Activated CD4-positive, alpha-beta T cell treated with anti-CD3 and anti-CD28 coated beads for 4 hours (primary cell): ENCODE measurements around the gene TFEB.

Source experiments
- DNase-seq, 2 donors: peaks; one replicate each; pipeline ENCODE4 v3.0.0-alpha.2; 2020

TFEB gene

DNA sequence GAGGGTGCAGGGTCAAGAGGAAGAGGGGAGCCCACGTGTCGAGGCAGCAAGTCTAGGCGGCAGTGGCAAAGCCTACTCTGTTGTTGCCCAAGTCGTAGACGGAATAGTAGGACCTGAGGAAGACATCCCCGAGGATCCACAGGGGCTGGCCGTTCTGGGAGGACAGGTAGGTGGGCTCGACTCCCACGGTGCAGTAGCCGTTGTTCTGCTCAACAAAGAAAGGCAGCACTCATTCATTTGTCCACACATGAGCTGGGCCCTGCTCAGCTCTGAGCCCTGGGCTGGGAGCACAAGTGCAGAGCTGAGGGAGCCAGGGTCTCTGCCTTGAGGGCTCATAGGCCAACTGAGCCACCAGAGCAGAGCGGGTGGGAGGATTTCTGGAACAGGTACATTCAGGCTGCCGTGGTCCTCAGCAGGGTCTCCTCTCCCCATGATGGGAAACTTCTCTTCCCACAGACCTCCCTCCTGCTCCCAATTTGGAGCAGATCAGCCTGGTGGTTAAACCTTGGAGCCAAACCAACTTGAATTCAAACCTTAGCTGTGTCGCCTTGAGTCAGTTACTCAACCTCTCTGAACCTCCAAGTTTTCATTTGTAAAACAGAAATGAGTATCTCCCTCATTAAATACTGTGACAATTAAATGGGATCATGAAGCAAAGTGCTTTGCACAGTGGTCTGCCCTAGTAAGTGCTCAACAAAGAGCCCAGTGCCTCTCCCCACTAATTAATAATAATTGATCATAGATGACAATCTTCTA is 1.6 kb upstream of the TFEB start:
- no peak for DNase-seq

DNA sequence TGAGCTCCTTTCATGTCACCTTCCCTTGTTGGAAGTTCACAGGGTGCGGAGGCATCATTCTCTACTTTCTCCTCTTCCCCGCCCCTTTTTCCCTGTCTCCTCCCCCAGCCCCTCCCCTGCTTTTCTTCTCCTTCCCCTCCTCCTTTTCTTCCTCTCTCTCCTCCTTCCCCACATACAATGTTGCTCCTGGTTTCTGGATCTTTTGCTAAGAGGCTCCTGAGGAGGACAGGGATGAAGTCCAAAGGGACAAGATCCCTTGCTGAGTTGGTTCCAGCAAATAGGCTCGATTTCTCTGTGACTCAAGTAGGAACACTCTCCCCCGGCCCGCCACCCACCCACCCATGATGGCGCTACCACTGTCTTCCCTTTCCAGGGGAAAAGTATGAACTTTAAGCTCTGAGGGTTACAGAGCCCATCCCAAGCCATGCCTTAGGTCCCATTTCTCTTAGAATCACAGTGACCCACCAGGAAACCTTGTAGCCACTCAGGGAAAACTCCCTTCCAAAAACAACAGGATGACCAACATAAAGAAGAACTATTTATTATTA is 852 bp upstream of the TFEB start:
- no peak for DNase-seq

DNA sequence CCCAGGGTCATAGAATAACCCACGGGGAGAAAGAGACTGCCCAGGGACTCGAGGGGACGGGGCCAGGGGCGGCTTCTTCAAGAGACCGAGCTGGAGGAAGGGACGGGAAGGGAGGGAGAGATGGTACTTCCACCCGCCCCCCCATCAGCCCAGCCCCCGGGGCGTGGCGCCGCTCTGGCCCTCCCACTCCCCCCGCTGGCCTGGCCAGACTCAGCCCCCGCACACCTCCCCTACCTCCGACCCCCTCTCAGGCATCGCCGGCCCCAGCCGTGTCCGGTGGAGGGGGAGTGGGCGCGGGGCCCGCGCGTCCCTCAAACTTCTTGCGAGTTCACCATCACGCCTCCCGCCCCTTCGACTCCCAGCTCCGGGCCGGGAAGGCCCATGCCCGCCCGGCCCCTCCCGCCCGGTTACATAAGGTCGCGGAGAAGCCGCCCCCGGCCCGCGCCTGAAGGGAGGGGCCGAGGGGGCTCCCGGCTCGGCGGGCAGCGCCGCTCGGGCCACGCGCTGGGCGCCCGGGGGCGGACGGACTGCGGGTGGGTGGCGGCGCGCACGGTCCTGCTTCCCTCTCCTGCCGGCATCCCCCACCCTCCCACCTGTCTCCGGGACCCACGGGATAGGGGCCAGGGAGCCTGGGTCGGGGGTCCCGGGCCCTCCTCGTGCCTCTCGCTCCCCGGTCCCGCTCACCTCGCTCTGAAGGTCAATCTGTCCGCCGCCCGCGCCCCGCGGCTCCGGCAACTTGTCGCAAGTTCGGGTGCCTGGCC is 562 bp downstream of the TFEB start:
- DNase-seq = peak; percentile 64 to 69

DNA sequence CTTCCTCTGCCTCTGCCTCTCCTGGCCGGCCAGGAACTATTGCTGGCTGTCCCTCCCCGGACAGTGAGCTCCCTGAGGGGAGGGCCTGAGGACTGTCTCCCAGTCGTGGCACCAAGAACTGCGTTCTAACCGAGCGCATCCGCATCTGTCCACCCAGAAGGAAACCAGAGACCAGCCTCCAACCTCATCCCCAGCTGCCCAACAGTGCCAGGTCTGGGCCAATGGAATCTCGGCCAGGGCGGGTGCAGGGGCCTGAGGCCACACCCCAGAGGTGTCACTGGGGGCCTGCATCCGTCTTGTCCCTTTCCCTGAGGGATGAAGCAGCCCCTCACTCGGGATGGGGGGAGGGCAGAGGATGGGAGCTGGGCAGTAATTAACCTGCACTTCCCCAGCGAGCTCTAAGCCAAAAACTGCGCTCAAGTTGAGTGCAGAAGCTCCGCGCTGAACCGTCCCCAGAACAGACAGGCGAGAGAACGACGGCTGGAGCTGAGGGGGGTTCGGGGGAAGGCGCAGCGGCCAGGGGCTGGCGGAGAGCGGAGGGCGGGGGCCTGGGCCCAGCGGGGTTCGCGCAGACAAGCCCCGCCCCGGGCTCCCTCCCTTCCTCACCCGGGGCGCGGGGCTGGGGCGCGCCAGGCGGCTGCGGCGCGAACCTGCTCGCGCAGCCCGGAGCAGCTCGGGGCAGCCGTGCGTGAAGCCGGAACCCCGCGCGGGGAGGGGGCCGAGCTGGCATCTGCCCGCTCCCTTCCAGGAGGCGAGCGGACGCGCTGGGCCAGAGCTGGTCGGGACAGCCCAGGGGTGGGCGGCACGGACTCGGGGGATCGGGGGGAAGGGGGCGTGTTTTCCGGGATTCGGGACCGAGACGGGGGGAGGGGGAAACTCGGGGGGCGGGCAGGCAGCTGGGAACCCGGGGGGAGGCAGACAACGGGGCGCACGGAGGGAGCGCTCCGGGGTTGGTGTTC is 1.4 kb downstream of the TFEB start:
- peak; percentile 59 to 63 for DNase-seq

DNA sequence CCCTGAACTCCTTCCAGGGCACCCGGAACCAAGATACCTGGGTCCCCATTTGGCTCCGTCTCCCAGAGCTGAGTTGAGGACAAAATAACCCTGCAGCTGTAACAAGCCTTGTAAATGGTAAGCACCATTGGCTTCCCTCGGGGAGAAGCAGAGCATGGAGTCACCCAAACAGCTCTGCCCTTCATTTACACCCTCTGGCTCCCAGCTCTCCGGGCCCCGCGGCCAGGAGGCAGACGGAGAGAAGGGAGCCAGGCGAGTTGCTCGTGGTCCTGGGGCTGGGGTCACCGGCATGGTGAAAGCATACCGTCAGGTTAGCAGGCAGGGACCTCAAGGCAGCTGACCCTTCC is 2.1 kb downstream of the TFEB start:
- no peak for DNase-seq

DNA sequence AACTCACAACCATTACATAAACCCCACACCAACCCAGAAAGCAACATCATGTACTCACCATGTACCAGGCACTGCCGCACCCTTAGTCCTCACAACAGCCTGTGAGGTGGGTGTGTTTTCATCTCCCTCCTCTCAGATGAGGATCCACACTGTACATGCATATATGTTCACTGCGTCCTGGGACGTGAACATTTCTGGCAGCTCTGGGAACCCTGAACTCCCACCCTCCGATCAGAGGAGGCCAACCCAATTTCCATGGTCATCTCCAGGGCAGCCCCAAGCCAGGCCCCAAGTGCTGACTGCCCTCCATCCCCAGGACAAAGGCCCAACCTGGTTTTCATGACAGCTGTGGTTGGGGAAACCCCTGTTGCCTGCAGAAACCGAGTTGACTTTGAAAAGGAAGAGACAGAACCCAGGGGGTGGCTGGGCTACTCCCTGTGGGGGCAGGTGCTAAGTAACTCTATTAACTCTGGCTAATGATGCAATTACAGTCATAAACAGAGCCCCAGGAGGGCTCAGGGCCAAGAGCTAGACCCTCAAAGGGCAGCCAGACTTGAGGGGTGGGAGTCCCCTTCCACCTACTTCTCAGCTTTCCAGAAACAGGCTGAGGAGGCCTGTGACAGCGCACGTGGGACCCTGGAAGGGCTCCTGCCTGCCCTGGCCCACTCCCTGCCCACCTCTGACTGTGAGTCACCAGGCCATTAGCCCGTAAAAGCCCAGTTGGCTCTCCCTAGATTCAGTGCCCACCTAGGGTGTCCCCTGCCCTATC is 2.6 kb downstream of the TFEB start:
- peak; percentile 52 to 61 for DNase-seq

DNA sequence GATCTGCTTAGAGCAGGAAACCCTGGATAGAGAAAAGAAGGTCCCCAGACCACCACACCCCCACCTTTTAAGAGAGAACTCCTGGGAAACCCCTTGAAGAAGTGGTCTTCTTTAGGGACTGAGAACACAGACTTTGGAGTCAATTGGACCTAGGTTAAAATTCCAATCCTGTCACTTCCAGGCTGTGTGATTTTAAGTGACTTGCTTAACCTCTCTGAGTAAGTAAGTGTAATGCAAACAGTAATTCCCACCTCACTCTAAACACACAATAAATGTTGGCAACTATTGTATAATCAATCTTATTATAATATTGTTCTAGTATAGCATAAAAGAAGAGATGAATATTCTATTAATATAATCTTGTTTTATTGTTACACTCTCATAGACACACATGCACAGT is 3.3 kb downstream of the TFEB start:
- no peak for DNase-seq

DNA sequence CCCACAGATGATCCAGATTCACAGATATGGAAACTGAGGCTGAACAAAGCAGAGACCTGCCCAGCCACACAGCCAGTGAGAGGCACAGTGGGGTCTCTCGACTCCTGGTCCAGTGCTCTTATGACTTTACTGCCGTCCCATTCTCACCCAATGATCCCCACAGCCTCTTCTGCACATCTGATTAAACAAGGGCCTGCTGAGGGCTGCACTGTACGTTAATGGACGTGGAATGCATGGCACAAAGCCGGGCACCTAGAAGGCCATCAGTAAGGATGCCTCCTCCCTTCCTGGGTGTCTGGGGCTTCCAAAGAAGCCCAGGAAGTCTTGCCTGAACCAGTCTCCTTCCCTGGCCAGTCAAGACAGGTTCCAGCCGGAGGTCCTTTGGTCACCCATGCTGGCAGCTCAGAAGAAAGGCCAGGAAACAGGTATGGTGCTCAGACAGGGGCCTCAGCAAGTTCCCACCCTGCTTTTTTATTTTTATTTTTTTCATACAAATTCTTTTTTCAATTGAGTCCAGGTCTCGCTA is 3.8 kb downstream of the TFEB start:
- DNase-seq = no peak

DNA sequence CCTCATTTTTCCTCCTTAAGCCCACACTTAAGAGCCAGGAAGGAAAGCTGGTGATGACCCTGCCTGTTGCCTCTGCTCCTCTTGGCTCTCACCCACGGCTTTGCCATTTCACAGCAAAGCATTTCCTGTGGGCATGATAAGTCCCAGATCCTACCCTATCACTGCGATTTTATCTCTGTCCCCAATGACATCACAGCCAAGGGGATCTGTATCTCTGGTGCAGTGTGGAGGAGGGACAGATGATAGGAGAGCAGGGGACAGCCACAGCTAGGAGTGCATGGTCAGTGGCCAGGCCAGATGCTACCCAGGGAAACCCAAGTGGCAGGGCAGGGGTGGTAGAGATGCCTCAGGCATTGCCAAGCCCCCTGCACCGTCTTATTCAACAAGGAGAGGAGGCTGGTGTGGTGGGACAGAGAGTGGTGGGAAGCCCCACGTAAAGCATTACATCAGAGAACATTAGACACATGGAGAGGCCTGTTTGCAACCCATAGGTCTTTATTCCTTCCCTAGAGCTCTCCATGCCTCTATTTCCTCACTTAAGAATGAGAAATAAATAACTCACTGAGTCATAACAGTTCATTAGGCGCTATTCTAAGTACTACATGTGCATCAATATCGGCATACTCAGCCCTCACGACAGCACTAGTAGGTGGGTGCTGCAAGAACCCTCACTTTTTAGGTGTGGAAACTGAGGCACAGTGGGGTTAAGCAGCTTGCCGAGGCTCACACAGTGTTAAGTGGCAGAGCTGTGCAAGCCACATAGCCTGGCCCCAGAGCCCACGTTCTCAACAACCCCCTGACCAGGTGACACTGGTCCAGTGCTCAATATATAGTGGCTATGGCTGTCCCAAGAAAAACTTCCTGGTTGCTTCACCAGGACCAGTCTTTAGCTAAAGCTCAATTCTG is 4.6 kb downstream of the TFEB start:
- DNase-seq = no peak

DNA sequence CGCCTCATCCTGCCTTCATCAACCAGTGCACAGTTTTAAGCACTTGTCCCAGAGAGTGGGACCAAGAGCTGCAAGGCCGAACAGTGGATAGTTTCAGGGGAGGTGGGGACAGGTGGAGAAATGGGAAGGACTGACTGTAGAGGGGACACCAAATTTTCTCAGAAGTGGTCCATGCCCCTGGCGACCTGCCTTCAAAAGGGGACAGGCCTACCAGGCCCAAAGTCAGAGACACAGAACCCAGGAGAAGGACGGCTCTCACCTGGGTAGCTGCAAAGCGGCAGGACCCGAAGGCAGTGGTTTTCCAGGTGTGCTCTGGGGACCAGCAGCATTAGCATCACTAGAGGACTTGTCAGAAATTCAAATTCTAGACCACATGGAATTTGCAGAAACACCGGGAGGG is 5.8 kb downstream of the TFEB start:
- DNase-seq = no peak

DNA sequence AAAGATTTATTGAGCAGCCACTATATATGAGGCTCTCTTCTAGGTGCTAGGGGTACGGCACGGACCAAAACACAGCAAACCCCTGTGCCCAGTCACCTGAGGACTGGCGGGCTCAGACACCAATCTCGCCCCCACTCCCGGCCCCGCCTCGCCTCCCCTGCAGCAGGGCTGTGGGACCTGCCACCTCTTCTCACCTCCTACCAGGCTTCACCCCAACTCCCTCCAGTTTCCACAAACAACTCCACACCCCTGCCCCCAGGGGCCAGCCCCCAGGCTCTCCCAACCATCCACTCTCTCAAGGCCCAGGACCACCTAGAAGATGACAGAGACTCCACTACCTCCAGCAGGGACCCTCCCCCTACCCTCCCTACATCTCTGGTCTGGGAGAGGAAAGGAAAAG is 6.5 kb downstream of the TFEB start:
- DNase-seq = no peak

DNA sequence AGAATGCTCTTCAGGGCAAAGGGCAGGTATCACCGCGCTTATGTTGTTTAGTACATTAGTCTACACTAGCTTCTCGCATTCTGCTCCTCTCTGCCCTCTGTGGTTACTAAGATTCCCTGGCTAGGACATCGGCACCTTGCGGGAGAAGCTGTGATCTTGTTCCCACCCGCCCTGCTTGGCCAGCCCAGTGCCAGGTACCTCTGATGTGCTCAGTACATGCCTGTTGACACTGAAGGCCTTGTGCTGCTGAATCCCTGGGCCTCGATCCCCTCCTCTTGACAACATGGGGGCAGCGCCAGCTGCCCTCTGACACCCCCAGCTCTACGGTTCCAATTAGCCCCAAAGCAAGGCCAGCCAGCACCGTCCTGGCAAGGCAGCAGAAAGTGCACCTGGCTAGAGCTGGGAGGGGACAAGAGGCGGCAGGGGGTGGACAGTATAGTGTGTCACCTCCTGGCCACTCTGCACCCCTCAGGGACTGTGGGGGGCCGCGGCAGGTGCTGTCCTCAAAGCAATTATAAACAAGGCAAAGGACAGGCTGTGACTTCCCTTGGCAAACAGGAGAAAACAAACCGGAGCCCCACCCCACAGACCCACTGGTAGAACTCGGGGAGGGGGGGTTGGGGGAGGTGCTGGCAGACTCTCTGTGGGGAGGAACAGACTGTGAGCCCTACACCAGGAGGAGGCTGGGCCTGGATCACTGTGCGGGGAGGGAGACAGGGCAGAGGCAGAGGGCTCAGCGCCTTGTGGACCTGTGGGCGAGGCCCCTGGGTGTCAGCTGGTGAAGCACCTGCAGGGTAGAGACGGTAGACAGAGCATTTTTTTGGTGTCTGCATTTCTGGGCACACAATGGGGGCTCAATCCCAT is 7.1 kb downstream of the TFEB start:
- no peak for DNase-seq

DNA sequence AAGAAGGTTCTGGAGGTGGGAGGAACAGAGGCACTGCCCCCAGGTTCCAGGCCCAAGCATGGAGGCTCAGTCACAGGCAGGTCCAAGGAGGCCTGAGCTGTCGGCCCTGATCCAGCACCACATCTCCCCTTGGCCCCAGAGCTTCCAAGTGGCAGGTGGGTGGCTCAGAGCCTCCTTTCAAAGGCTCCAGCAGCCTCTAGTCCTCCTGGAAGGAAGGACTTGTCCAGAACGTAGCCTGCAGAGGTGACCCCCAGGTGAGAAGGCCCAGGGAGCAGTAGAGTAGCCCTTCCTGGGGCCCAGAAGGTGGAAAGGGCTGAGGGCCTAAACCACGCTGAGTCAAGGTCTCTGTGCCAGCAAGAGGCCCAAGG is 7.7 kb downstream of the TFEB start:
- no peak for DNase-seq

DNA sequence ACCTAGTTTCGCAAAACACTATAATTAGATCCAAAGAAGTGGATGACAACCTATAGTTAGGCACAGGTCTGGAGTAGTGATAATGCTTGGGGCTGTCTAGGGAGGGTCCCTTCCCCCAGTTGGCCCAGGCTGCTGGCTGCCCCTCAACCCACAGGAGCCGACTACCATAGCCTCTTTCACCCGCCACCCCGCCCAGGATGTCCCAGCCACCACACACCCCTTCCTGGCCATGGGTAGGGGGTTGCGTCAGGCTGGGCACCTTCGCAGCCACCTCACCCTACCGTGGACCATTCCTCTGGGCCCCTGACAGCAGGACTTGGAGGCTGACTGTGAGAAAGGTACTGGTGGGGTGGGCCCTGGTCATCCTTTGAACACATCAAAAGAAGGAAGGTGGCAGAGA is 8.5 kb downstream of the TFEB start:
- DNase-seq = no peak

DNA sequence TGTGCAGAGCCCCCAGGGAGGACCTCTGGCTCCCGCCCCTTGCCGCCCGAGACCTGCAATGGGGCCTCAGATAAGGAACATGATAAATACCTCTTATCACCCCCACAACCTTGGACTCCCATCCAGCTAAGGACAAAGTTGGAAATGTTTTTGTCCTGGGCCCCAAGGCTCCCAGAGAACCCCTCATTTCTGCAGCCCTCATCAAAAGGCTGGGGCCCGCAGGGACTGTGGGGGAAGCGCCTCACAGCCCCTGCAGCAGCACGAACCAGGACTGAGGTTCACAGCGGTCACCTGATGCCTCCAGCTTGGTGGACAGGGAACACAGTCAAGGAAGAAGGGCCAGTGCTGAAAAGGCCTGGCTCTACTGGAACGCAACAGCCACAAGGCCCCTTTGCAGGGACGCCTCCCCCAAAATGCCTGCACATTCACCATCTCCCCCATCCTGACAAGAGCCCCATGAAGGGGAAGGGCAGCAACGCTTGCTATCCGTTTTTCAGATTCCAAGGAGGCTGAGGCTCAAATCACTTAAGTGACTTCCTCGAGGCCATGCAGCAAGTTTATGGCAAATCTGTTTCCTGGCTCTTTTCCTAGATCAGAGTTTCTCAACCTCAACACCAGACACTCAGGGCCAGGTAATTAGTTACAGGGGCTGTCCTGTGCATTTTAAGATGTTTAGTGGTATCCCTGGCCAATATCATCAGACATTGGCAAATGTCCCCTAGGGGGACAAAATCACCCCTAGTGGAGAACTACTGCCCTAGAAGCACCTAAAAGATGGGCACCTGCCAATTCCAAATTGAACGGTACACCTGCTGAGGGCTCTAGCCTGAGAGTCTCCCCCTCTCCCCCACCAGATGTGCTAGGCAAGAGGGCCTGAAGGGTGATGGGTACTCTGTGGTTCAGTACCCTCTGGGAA is 10.6 kb downstream of the TFEB start:
- DNase-seq = no peak

DNA sequence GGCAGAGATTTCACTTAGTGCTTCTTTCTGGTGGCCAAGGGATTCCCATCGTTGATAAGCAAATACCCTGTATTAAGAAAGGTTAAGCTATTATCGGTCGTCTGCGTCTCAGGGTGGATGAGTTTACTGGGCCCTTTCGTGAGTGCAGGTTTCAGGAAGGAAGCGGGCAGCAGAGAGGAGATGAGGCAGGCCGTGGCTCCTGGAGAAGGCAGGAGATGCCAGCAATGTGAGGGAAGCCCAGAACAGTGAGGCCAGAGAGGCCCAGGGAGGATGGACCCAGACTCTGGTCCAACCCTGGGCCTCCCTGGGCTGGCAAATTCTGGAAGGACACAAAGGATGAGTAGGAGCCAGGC is 11.2 kb downstream of the TFEB start:
- DNase-seq = no peak

DNA sequence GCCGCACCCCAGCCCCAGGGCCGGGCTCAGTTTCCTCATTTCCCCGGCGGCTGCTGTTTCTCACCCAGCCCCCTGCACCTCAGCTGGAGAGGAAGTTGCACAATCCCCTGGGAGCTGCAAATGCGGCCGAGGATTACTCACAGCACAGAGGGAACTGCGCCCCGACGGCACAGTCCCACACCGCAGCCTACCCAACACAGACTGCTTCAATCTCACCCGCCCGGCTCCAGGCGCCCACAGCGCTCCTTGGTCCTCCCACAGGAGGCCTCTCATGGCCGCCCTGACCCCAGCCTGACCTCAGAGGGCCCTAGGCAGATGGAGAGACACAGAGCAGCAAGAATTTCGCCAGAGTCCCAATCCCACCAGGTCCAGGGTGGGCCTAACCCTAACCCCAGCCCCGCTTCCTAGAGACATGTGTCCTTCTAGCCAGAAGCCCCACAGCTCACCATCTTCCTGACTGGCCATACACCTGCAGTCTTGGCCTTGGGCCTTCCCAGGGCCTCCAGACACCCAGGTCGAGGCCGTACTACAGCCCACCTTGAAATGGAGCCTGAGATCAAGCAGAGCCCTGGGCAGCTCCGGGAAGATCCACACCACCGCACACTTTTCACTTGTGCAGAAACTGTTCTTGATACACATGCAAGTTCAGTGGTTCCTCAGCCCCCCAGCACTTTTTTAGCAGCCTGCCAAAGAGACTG is 11.7 kb downstream of the TFEB start:
- no peak for DNase-seq

DNA sequence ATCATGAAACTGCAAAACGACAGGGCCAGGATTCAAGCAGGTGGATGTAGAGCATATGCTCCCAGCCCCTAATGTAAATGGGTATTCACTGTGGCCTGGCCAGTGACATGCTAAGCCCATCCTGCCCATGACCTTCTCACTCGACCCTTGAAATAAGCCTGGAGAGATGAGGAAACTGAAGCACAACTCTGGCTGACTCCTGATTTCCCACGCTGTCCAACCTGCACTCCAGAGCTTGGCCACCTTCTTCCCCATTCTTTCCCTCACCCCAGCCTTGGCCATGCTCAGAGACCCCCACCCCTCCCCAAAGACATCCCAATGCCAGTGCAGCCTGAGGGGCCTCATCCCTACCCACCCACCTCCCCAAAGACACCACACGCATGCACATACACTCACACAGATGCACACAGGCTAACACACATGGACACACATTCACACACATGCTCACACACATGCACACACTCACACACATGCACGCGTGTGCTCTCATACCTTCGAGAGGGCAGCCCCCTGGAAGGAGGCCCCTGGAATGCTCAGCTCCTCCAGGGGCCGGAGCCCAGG is 12.4 kb downstream of the TFEB start:
- DNase-seq = no peak
